ENCODE measurements around the gene MAPK4.

DNA sequence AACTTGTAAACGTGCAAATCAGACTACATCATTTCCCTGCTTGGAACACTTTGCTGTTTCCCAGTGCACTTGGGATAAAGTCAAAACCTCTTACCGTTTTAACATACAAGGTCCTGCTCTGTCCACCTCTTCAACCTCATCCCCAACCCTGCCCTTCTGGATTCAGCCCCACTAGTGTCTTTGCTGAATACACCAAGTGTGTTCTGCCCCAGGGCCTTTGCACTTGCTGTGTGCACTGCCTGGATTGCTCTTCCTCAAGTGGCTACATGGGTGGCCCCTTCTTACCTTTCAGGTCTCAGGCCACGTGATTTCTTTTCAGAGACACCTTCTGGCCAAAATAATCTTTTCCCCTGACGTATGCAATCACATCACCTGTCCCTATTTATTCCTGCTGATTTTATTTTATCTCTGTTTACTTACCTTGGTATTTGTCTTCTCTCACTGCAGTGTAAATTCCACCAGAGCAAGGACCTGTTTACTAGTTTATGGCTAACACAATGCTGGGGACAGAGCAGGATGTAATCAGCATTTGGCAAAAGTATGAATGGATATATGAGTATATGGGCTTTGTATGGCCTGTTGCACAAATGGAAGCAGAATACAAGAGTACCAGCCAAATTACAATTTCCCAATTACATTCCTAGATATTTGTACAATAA lies 63.9 kb downstream of the MAPK4 start:
- TF ChIP-seq, protein P1, sequence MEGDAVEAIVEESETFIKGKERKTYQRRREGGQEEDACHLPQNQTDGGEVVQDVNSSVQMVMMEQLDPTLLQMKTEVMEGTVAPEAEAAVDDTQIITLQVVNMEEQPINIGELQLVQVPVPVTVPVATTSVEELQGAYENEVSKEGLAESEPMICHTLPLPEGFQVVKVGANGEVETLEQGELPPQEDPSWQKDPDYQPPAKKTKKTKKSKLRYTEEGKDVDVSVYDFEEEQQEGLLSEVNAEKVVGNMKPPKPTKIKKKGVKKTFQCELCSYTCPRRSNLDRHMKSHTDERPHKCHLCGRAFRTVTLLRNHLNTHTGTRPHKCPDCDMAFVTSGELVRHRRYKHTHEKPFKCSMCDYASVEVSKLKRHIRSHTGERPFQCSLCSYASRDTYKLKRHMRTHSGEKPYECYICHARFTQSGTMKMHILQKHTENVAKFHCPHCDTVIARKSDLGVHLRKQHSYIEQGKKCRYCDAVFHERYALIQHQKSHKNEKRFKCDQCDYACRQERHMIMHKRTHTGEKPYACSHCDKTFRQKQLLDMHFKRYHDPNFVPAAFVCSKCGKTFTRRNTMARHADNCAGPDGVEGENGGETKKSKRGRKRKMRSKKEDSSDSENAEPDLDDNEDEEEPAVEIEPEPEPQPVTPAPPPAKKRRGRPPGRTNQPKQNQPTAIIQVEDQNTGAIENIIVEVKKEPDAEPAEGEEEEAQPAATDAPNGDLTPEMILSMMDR (IDR thresholded peaks at IDR 0.05), result no peak
- TF ChIP-seq POLR2AphosphoS5 (IDR thresholded peaks at IDR 0.05) (no peak), EP300 (IDR thresholded peaks at IDR 0.05) (no peak), POLR2A (IDR thresholded peaks at IDR 0.05) (no peak)

Data from sigmoid colon (tissue), 4 donors.